ENCODE measurements around the gene ARHGAP5.

DNA sequence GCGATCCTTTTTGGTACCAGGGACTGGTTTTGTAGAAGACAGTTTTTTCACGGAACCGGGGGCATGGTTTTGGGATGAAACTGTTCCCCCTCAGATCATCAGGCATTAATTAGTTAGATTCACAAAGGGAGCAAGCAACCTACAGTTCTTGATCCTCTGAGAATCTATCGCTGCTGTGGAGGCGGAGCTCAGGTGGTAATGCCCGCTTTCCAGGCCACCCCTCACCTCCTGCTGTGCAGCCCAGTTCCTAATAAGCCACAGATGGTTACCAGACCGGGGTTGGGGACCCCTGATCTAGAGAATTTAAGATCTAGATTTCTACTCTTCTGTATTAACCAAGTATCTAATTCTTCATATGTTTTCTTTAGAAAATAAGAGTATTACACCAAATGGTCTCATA is 4.8 kb downstream of the ARHGAP5 start:
- TF ChIP-seq, protein P1, sequence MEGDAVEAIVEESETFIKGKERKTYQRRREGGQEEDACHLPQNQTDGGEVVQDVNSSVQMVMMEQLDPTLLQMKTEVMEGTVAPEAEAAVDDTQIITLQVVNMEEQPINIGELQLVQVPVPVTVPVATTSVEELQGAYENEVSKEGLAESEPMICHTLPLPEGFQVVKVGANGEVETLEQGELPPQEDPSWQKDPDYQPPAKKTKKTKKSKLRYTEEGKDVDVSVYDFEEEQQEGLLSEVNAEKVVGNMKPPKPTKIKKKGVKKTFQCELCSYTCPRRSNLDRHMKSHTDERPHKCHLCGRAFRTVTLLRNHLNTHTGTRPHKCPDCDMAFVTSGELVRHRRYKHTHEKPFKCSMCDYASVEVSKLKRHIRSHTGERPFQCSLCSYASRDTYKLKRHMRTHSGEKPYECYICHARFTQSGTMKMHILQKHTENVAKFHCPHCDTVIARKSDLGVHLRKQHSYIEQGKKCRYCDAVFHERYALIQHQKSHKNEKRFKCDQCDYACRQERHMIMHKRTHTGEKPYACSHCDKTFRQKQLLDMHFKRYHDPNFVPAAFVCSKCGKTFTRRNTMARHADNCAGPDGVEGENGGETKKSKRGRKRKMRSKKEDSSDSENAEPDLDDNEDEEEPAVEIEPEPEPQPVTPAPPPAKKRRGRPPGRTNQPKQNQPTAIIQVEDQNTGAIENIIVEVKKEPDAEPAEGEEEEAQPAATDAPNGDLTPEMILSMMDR (IDR thresholded peaks at IDR 0.05): no peak
- TF ChIP-seq POLR2A (IDR thresholded peaks at IDR 0.05): no peak
